GM23248 (cell line): Measurements from ENCODE around the gene CORO7. TPM values are rescaled to one million over a fixed set of nuclear protein-coding genes. Genes with fewer than 3 reads are reported as not detected.

ENCODE experiments used
- DNase-seq: peaks from one replicate; pipeline ENCODE4 v3.0.0-alpha.2; 2015
- H2AFZ ChIP-seq: fragments of 200-600 bp; sonication (generic); 2 replicates; pipeline ENCODE4 v1.6.1; 2016; ENCODE audit warnings: antibody characterized with exemption
- H3F3A ChIP-seq: fragments of 200-600 bp; sonication (generic); 2 replicates; pipeline ENCODE4 v1.6.1; 2016; ENCODE audit warnings: mild to moderate bottlenecking, antibody characterized with exemption, mixed run types; ENCODE audit not compliant: insufficient read depth
- H3K27ac ChIP-seq: fragments of 200-600 bp; sonication (generic); 2 replicates; pipeline ENCODE4 v1.5.1; 2016; ENCODE audit warnings: mild to moderate bottlenecking
- H3K27me3 ChIP-seq: fragments of 200-600 bp; sonication (generic); replicated peaks from 2 replicates; pipeline ENCODE4 v1.6.1; 2016; ENCODE audit warnings: mild to moderate bottlenecking; ENCODE audit not compliant: insufficient read depth
- H3K36me3 ChIP-seq: fragments of 200-600 bp; sonication (generic); 2 replicates; pipeline ENCODE4 v1.6.1; 2016; ENCODE audit warnings: low read depth, mild to moderate bottlenecking
- H3K4me1 ChIP-seq: fragments of 200-600 bp; sonication (generic); 2 replicates; pipeline ENCODE4 v1.6.1; 2016; ENCODE audit warnings: mild to moderate bottlenecking; ENCODE audit not compliant: insufficient read depth
- H3K4me2 ChIP-seq: fragments of 200-600 bp; sonication (generic); one replicate; pipeline ENCODE4 v1.6.1; 2016; ENCODE audit warnings: mild to moderate bottlenecking; ENCODE audit not compliant: unreplicated experiment
- H3K4me3 ChIP-seq: fragments of 200-600 bp; sonication (generic); 2 replicates; pipeline ENCODE4 v1.5.1; 2016; ENCODE audit warnings: mild to moderate bottlenecking
- H3K79me2 ChIP-seq: fragments of 200-600 bp; sonication (generic); 2 replicates; pipeline ENCODE4 v1.6.1; 2016; ENCODE audit warnings: mild to moderate bottlenecking; ENCODE audit not compliant: insufficient read depth
- H3K9ac ChIP-seq: fragments of 200-600 bp; sonication (generic); 2 replicates; pipeline ENCODE4 v1.6.1; 2016; ENCODE audit warnings: mild to moderate bottlenecking
- H3K9me2 ChIP-seq: fragments of 200-600 bp; sonication (generic); 2 replicates; pipeline ENCODE4 v1.6.1; 2016; ENCODE audit warnings: mixed run types, mild to moderate bottlenecking, moderate library complexity; ENCODE audit not compliant: insufficient read depth
- H3K9me3 ChIP-seq: fragments of 200-600 bp; sonication (generic); one replicate; pipeline ENCODE4 v1.6.1; 2017; ENCODE audit warnings: low read depth
- H4K20me1 ChIP-seq: fragments of 200-600 bp; sonication (generic); 2 replicates; pipeline ENCODE4 v1.6.0; 2016; ENCODE audit not compliant: insufficient read depth
- EZH2 ChIP-seq: fragments of 200-600 bp; sonication (generic); IDR thresholded peaks from 2 replicates; pipeline ENCODE4 v1.6.1; 2018; ENCODE audit warnings: antibody characterized with exemption, mild to moderate bottlenecking; ENCODE audit not compliant: insufficient read depth, poor library complexity, severe bottlenecking
- EZH2phosphoT487 ChIP-seq: fragments of 200-600 bp; sonication (generic); IDR thresholded peaks from 2 replicates; pipeline ENCODE4 v1.6.1; 2018; ENCODE audit warnings: antibody characterized with exemption, moderate library complexity, mild to moderate bottlenecking, low read depth; ENCODE audit not compliant: insufficient read depth
- WGBS, 2 experiments: methylation state at CpG; one replicate each; pipeline ENCODE4 v1.1.6; 2015 to 2017; ENCODE audit warnings: low lambda C conversion rate in 2 of 2, low coverage in 1 of 2; ENCODE audit errors: missing lambda C conversion rate in 2 of 2; 5-methylcytosine and 5-hydroxymethylcytosine counted together
- in situ Hi-C: fragments of 300-500 bp; cut with MboI; formaldehyde crosslinking; loops from 2 replicates; pipeline ENCODE4 v1.15.0; 2020
- polyA plus RNA-seq: library from polyadenylated mRNA; unstranded; fragments of >200 nt; fragmentation: Nextera tagmentation; extraction: Ambion mirVana; gene quantifications from 2 replicates; pipeline ENCODE4 v1.2.1, GENCODE V29; 2016
- total RNA-seq: library from RNA; depleted of rRNA; stranded (reverse); fragments of >200 nt; shearing (Covaris generic); gene quantifications from 2 replicates; pipeline ENCODE4 v1.2.3, GENCODE V29; 2014

Gene CORO7
- total and polyA plus RNA-seq, 2 experiments from 2014 or later, result 7.3 to 13.2 TPM

DNA sequence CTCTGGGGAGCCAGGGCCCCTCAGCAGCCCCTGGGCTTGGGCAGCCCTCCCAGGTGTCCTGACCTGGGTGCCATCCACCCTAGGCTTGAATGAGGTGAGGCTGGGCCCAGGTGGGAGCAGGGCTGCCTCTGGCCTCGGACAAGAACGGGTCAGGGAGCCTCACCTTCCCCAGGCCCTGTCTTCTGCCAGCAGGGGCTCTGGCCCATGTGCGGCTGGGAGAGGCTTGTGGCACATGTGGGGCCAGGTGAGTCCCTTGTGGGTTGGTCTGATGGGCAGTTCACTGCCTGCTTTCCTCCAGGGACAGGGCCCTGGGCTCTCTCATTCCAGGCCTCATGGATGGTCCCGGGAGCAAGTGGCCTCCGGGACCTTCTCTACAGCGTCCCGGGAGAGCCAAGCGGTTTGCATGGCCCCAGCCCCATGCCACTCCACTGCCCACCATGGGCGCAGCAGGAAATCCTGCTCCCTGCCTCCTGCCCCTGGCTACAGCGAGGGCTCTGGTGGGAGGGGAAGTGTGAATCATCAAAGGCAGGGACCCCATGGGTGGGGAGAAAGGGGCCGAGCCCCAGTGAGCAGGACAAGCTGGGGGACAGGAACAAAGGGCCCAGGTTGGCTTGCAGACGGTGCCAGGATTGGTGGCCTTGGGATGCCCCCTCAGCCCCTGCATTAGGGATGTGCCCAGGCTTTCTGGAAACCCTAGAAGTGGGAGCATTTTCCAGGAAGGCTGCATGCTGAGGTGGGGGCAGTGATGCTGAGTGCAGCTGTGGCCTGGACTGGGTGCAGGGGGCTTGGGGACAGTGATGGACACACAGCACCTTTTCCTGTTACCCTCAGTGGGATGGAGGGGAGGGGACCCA lies 32.6 kb downstream of the CORO7 start:
- Histone ChIP-seq H3K4me2 (peak overlapping the region; percentile 18), H3K9me2 (no peaks in the 10 kb centered on the region), H3K27me3 (no peaks in the 10 kb centered on the region), H3K79me2 (peaks cover 30% of the 10 kb centered on the region), H3K4me1 (peaks cover 71% of the 10 kb centered on the region), H3K9ac (peak overlapping the region; percentile 70), H3K4me3 (no peak overlapping the region), H4K20me1 (no peaks in the 10 kb centered on the region), H3K9me3 (no peaks in the 10 kb centered on the region), H3F3A (peaks cover 48% of the 10 kb centered on the region), H3K36me3 (peaks cover 7% of the 10 kb centered on the region; the same call in 1 of the 2 replicates), H2AFZ (no peak overlapping the region), H3K27ac (peak overlapping the region; percentile 90)
- DNase-seq, result peak; percentile 28
- 58 to 61% methylated on average over 12 of the region's 12 CpGs for WGBS, 2 experiments
- TF ChIP-seq EZH2, result no peak
- no peak for TF ChIP-seq EZH2phosphoT487
- in situ Hi-C loops, result no loop called here

DNA sequence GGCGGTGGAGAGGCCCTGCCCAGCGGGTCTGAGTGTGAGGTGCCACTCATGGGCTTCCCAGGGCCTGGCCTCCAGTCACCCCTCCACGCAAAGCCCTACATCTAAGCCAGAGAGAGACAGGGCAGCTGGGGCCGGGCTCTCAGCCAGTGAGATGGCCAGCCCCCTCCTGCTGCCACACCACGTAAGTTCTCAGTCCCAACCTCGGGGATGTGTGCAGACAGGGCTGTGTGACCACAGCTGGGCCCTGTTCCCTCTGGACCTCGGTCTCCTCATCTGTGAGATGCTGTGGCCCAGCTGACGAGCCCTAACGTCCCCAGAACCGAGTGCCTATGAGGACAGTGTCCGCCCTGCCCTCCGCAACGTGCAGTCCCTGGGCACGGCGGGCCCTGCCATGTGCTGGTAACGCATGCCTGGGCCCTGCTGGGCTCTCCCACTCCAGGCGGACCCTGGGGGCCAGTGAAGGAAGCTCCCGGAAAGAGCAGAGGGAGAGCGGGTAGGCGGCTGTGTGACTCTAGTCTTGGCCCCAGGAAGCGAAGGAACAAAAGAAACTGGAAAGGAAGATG lies 33.5 kb downstream of the CORO7 start:
- in situ Hi-C loops, result no loop called here
- peak overlapping the region; percentile 70 for H3K9ac ChIP-seq
- H3K4me2 ChIP-seq, result no peak overlapping the region
- peak; percentile 34 for DNase-seq
- TF ChIP-seq EZH2 (no peak), EZH2phosphoT487 (no peak)
- peak overlapping the region; percentile 90 for H3K27ac ChIP-seq
- H3F3A ChIP-seq, result peaks cover 43% of the 10 kb centered on the region
- no peak overlapping the region for H3K4me3 ChIP-seq
- WGBS, 2 experiments, result 63 to 65% methylated on average over 20 to 21 of the region's 21 CpGs
- no peak overlapping the region for H2AFZ ChIP-seq
- no peaks in the 10 kb centered on the region for H4K20me1 ChIP-seq
- peaks cover 74% of the 10 kb centered on the region for H3K4me1 ChIP-seq
- H3K36me3 ChIP-seq, result peaks cover 7% of the 10 kb centered on the region; the same call in 1 of the 2 replicates
- H3K79me2 ChIP-seq, result peaks cover 40% of the 10 kb centered on the region
- H3K27me3 ChIP-seq, result no peaks in the 10 kb centered on the region
- no peaks in the 10 kb centered on the region for H3K9me3 ChIP-seq
- no peaks in the 10 kb centered on the region for H3K9me2 ChIP-seq

DNA sequence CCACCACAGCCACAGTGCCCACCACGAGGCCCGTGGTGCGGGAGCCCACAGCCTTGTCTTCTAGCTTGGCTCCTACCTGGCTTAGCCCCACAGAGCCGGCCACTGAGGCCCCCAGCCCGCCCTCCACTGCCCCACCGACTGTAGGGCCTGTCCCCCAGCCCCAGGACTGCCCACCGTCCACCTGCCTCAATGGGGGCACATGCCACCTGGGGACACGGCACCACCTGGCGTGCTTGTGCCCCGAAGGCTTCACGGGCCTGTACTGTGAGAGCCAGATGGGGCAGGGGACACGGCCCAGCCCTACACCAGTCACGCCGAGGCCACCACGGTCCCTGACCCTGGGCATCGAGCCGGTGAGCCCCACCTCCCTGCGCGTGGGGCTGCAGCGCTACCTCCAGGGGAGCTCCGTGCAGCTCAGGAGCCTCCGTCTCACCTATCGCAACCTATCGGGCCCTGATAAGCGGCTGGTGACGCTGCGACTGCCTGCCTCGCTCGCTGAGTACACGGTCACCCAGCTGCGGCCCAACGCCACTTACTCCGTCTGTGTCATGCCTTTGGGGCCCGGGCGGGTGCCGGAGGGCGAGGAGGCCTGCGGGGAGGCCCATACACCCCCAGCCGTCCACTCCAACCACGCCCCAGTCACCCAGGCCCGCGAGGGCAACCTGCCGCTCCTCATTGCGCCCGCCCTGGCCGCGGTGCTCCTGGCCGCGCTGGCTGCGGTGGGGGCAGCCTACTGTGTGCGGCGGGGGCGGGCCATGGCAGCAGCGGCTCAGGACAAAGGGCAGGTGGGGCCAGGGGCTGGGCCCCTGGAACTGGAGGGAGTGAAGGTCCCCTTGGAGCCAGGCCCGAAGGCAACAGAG lies 34.2 kb downstream of the CORO7 start:
- Histone ChIP-seq H3K9me2 (no peaks in the 10 kb centered on the region), H3K27ac (peak overlapping the region; percentile 90), H3K9ac (peak overlapping the region; percentile 70; the same call in 1 of the 2 replicates), H3K79me2 (peaks cover 46% of the 10 kb centered on the region), H3K4me1 (peaks cover 73% of the 10 kb centered on the region), H2AFZ (no peak overlapping the region), H3K36me3 (peaks cover 7% of the 10 kb centered on the region; the same call in 1 of the 2 replicates), H3K4me3 (no peak overlapping the region), H4K20me1 (no peaks in the 10 kb centered on the region), H3K27me3 (no peaks in the 10 kb centered on the region), H3K4me2 (no peak overlapping the region), H3F3A (peaks cover 40% of the 10 kb centered on the region), H3K9me3 (no peaks in the 10 kb centered on the region)
- TF ChIP-seq EZH2phosphoT487, result no peak
- TF ChIP-seq EZH2, result no peak
- in situ Hi-C loops, result no loop called here
- WGBS, 2 experiments, result 88 to 89% methylated on average over 38 to 45 of the region's 55 CpGs
- no peak for DNase-seq
